Endothelial cell (in vitro differentiated cells): ENCODE measurements around the gene PCSK6. TPM values are rescaled to one million over a fixed set of nuclear protein-coding genes. Genes with fewer than 3 reads are reported as not detected.
"Not testable (repeated sequence)": the region's sequence is repeated elsewhere in the genome, so short reads cannot be mapped to it uniquely, and the experiment has no call there.

Source experiments
- DNase-seq: peaks from one replicate; pipeline ENCODE4 v3.0.0; 2021; ENCODE audit warnings: low spot score
- H3K27ac Mint-ChIP-seq: one replicate; pipeline ENCODE4 v1.8.0; 2021; ENCODE audit warnings: mixed read lengths, inconsistent platforms; ENCODE audit not compliant: unreplicated experiment
- H3K27me3 Mint-ChIP-seq: one replicate; pipeline ENCODE4 v1.8.0; 2021; ENCODE audit warnings: mild to moderate bottlenecking, moderate library complexity, mixed read lengths, inconsistent platforms; ENCODE audit not compliant: unreplicated experiment
- H3K36me3 Mint-ChIP-seq: one replicate; pipeline ENCODE4 v1.8.0; 2021; ENCODE audit warnings: mild to moderate bottlenecking, low read depth, mixed read lengths, inconsistent platforms; ENCODE audit not compliant: unreplicated experiment
- H3K4me1 Mint-ChIP-seq: one replicate; pipeline ENCODE4 v1.8.0; 2021; ENCODE audit warnings: mild to moderate bottlenecking, mixed read lengths, inconsistent platforms; ENCODE audit not compliant: unreplicated experiment
- H3K4me3 Mint-ChIP-seq: one replicate; pipeline ENCODE4 v1.8.0; 2021; ENCODE audit warnings: mild to moderate bottlenecking, mixed read lengths, inconsistent platforms; ENCODE audit not compliant: unreplicated experiment
- H3K9me3 Mint-ChIP-seq: one replicate; pipeline ENCODE4 v1.8.0; 2021; ENCODE audit warnings: mixed read lengths, inconsistent platforms; ENCODE audit not compliant: unreplicated experiment
- total RNA-seq: library from RNA; stranded (reverse); fragmentation: NEBNext Ultra II Directional; extraction: Animal tissue kit (Norgen Biotek cat#: 25700); gene quantifications from one replicate; pipeline ENCODE4 v1.2.1, GENCODE V29; 2021; ENCODE audit not compliant: unreplicated experiment
- TF ChIP-seq, protein P1 (sequence below): fragments of 200-600 bp; sonication (generic); IDR thresholded peaks from one replicate; pipeline ENCODE4 v1.5.0; 2021; ENCODE audit warnings: antibody characterized with exemption; ENCODE audit not compliant: unreplicated experiment

The PCSK6 gene
- total RNA-seq, 1 donor from 2014 or later = 0.13 TPM

DNA sequence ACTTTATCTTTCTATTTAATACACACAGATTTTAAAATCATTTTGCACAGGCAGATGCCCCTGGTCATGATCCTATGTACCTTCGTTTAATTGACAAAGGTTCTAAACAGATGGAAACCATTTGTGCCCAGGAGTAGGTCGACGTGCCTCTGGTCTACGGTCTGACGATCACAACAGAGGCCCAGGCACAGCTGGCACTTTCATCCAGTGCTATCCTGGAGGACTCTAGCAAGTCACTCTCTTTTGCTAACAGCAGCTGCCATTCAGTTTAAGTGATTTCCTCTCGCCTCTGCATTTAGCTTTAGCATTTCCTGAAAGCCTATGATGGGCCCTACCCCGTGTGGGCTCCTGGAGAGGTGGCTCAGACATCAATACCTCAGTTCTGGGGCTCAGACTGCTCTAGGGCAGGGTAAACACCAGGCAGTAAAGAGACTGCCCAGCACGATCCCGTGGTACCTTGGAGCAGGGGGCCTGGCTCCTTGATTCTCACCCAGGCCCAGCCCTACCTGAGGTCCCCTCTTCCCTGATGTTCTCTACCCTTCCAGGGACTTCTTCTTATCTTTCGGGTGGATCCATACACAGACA lies 111.2 kb downstream of the PCSK6 start:
- H3K27ac Mint-ChIP-seq = no peak overlapping the region
- peaks cover 4% of the 10 kb centered on the region for H3K27me3 Mint-ChIP-seq
- TF ChIP-seq, protein P1, sequence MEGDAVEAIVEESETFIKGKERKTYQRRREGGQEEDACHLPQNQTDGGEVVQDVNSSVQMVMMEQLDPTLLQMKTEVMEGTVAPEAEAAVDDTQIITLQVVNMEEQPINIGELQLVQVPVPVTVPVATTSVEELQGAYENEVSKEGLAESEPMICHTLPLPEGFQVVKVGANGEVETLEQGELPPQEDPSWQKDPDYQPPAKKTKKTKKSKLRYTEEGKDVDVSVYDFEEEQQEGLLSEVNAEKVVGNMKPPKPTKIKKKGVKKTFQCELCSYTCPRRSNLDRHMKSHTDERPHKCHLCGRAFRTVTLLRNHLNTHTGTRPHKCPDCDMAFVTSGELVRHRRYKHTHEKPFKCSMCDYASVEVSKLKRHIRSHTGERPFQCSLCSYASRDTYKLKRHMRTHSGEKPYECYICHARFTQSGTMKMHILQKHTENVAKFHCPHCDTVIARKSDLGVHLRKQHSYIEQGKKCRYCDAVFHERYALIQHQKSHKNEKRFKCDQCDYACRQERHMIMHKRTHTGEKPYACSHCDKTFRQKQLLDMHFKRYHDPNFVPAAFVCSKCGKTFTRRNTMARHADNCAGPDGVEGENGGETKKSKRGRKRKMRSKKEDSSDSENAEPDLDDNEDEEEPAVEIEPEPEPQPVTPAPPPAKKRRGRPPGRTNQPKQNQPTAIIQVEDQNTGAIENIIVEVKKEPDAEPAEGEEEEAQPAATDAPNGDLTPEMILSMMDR = no peak
- H3K4me3 Mint-ChIP-seq = no peak overlapping the region
- no peaks in the 10 kb centered on the region for H3K4me1 Mint-ChIP-seq
- no peaks in the 10 kb centered on the region for H3K36me3 Mint-ChIP-seq
- DNase-seq = no peak
- H3K9me3 Mint-ChIP-seq = no peaks in the 10 kb centered on the region

DNA sequence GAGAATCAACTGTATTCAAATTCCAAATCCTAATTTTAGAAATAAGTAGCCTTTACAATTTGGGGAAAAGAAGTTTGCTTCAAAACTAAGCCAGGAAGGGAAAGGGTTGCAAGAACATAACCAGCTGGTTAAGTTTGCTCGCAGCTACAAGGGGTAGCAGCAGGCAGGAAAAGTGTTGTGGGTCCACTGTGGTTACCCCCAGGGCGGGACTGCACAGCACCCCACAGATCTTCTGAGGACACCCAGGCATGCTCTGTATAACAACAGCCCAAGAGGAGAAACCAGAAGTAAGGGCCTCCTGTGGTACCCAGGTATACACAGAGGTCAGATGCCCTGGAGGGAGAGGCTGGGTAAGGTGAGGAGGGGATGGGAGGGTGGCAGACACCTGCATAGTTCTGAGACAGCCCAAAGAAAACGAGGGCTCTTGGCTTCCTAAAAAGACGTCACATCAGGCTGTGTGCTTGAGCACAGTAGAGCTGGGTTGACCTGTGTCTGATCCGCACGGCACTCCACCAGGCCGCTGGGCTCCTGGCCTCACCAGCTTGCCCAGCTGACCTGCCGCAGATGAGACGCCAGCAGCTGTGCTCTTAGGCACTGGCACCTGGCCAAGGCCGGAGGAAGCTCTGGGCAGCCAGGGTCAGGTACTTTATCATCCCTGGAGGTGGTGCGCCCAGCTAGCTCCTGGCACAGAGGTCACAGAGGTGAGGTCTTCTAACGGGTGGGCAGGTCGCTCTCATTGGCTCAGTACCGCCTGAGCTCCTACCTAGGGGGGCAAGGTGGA lies 112.7 kb downstream of the PCSK6 start:
- TF ChIP-seq, protein P1 = no peak
- peaks cover 10% of the 10 kb centered on the region for H3K27me3 Mint-ChIP-seq
- DNase-seq = no peak
- no peaks in the 10 kb centered on the region for H3K4me1 Mint-ChIP-seq
- H3K4me3 Mint-ChIP-seq = no peak overlapping the region
- H3K36me3 Mint-ChIP-seq = no peaks in the 10 kb centered on the region
- H3K9me3 Mint-ChIP-seq = no peaks in the 10 kb centered on the region
- no peak overlapping the region for H3K27ac Mint-ChIP-seq

DNA sequence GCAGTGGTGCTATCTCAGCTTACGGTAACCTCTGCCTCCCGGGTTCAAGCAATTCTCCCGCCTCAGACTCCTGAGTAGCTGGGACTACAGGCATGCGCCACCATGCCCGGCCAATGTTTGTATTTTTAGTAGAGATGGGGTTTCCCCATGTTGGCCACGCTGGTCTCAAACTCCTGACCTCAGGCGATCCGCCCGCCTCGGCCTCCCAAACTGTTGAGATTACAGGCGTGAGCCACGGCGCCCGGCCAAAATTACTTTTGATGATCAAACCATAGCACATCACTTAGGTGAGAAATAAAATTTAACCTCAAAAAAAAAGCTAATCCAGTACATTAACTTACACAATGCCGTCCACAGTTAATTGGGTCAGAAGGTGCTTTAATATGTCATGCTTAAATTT lies 114.5 kb downstream of the PCSK6 start:
- not testable (repeated sequence) for H3K9me3 Mint-ChIP-seq, H3K4me3 Mint-ChIP-seq, H3K27me3 Mint-ChIP-seq, H3K27ac Mint-ChIP-seq, H3K4me1 Mint-ChIP-seq, DNase-seq, H3K36me3 Mint-ChIP-seq

DNA sequence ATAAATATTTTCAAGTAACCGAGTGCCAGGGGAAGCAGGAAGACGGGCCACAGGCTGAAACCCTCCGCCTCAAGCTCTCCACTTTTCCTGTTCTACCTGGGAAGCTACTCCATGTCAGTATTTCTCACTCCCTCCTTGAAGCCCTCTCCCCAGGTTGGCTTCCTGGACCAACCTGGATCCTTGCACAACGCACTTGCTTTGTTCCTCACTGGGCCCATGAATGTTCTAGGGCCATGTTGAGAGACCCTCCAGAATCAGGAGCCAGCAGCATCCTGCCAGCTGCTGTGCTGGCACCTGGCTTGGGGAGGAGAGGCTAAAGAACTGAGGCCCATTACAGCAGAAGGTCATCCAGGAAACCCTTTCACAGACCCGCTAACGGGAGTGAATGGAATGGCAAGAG lies 115.2 kb downstream of the PCSK6 start:
- TF ChIP-seq, protein P1 = no peak
- no peak for DNase-seq
- no peaks in the 10 kb centered on the region for H3K36me3 Mint-ChIP-seq
- no peak overlapping the region for H3K27ac Mint-ChIP-seq
- peaks cover 9% of the 10 kb centered on the region for H3K27me3 Mint-ChIP-seq
- no peaks in the 10 kb centered on the region for H3K4me1 Mint-ChIP-seq
- H3K9me3 Mint-ChIP-seq = no peaks in the 10 kb centered on the region
- H3K4me3 Mint-ChIP-seq = no peak overlapping the region

DNA sequence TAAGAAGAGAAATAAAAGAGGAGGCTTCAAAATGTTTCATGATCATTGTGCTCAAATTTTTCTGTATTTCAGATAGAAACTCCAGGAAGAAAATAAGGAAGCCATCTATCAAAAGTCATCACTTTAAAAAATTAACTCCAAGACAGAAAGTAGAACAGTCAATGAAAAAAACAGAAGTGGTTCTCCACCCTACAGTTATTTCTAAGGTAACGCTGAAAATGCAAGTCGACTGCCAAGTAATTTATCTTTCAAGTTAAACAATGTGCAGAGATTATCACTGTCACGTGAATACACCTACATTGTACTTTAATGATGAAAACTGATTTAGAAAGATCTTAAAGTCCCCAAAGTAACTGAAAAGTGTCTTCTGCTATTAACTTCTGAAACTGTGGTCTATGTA lies 115.9 kb downstream of the PCSK6 start:
- H3K9me3 Mint-ChIP-seq = no peaks in the 10 kb centered on the region

More for the DNA sequence above, 115.9 kb downstream of the PCSK6 start:
- TF ChIP-seq, protein P1 = no peak
- Mint-ChIP-seq H3K4me3 (no peak overlapping the region), H3K27ac (no peak overlapping the region), H3K4me1 (no peaks in the 10 kb centered on the region), H3K36me3 (no peaks in the 10 kb centered on the region), H3K27me3 (peaks cover 9% of the 10 kb centered on the region)
- DNase-seq = no peak
